Coronary artery (tissue), 2 donors: ENCODE measurements around the gene MNX1.

Source experiments
- DNase-seq: peaks from one replicate; pipeline ENCODE4 v3.0.0-alpha.2; 2017; ENCODE audit warnings: low spot score
- H3K27ac ChIP-seq, 2 donors: fragments of 200-600 bp; sonication (generic); one replicate each; pipeline ENCODE4 v1.5.1; 2016 to 2019
- H3K4me3 ChIP-seq: fragments of 200-600 bp; sonication (generic); 2 replicates; pipeline ENCODE4 v1.5.1; 2016; ENCODE audit warnings: mild to moderate bottlenecking, moderate library complexity
- CTCF ChIP-seq: fragments of 200-600 bp; sonication (generic); IDR thresholded peaks from one replicate; pipeline ENCODE4 v1.5.1; 2019; ENCODE audit warnings: antibody characterized with exemption

Gene MNX1

GRCh38 chr7:157009170-157009777 lies 1.2 kb downstream of the MNX1 start:
- no peak overlapping the region for H3K27ac ChIP-seq
- H3K4me3 ChIP-seq: peak overlapping the region; percentile 68
- no peak for TF ChIP-seq CTCF
- DNase-seq: no peak

GRCh38 chr7:157008206-157009169 lies 2.0 kb downstream of the MNX1 start:
- no peak overlapping the region for H3K27ac ChIP-seq
- H3K4me3 ChIP-seq: no peak overlapping the region
- DNase-seq: no peak
- TF ChIP-seq CTCF: no peak

- no peak for TF ChIP-seq CTCF
- Histone ChIP-seq H3K4me3 (no peak overlapping the region), H3K27ac (no peak overlapping the region)
- no peak for DNase-seq
Measured at GRCh38 chr7:157007470-157008066, 2.9 kb downstream of the MNX1 start.

- peak; percentile 7 for DNase-seq
- no peak for TF ChIP-seq CTCF
- no peak overlapping the region for H3K4me3 ChIP-seq
- H3K27ac ChIP-seq: no peak overlapping the region
Measured at GRCh38 chr7:157006829-157007469, 3.5 kb downstream of the MNX1 start.

- DNase-seq: peak; percentile 71
- H3K27ac ChIP-seq: no peak overlapping the region
- no peak for TF ChIP-seq CTCF
- H3K4me3 ChIP-seq: no peak overlapping the region
Measured at GRCh38 chr7:157006205-157006747, 4.2 kb downstream of the MNX1 start.

GRCh38 chr7:157005456-157006204 lies 4.8 kb downstream of the MNX1 start:
- DNase-seq: peak; percentile 55
- H3K4me3 ChIP-seq: peak overlapping the region; percentile 27
- H3K27ac ChIP-seq: no peak overlapping the region
- no peak for TF ChIP-seq CTCF
